IMR-90 (cell line): Measurements from ENCODE around the gene GGCT. TPM values are rescaled to one million over a fixed set of nuclear protein-coding genes. Genes with fewer than 3 reads are reported as not detected.

Experiments
- ATAC-seq: fragments of 200-7000 bp; cut with Tn5 transposase; 2 replicates; pipeline ENCODE4 v1.9.1; 2020; ENCODE audit warnings: low read depth, mild to moderate bottlenecking, moderate library complexity
- BruUV-seq: library from RNA; stranded (reverse); fragments of 400-500 nt; replicated peaks from 2 replicates; lab custom pipeline; 2021; lab: Mats Ljungman, UMichigan
- CTCF ChIA-PET: fragments of 300-600 bp; formaldehyde crosslinking; extraction: SDS; loops from one replicate; lab custom pipeline; 2021; ENCODE audit warnings: antibody characterized with exemption; lab: Yijun Ruan, JAX
- POLR2A ChIA-PET: fragments of 300-600 bp; sonication (Branson Sonifier 250); formaldehyde crosslinking; loops from one replicate; lab custom pipeline; 2022; ENCODE audit warnings: antibody characterized with exemption; ENCODE audit not compliant: unreplicated experiment; lab: Charles Lee
- DNase-seq: peaks from one replicate; pipeline ENCODE4 v3.0.0; 2013
- H2AFZ ChIP-seq: replicated peaks from 2 replicates; pipeline ENCODE3; 2013; ENCODE audit warnings: low read length, mild to moderate bottlenecking; ENCODE audit not compliant: poor library complexity
- H2AK5ac ChIP-seq: 2 replicates; pipeline ENCODE4 v1.6.1; 2013; ENCODE audit warnings: low read depth, low read length, inconsistent platforms
- H2AK9ac ChIP-seq: replicated peaks from 2 replicates; pipeline ENCODE3; 2013; ENCODE audit warnings: mild to moderate bottlenecking, low read depth, low read length, moderate library complexity; ENCODE audit not compliant: poor library complexity
- H2BK120ac ChIP-seq: 2 replicates; pipeline ENCODE4 v1.6.1; 2013; ENCODE audit warnings: low read depth, low read length, inconsistent platforms
- H2BK15ac ChIP-seq: 3 replicates; pipeline ENCODE4 v1.6.1; 2013; ENCODE audit warnings: low read depth, low read length, inconsistent platforms
- H2BK20ac ChIP-seq: 2 replicates; pipeline ENCODE4 v1.6.1; 2013; ENCODE audit warnings: low read depth, mild to moderate bottlenecking, inconsistent platforms, low read length, moderate library complexity
- H2BK5ac ChIP-seq: 2 replicates; pipeline ENCODE4 v1.6.1; 2013; ENCODE audit warnings: mild to moderate bottlenecking, low read depth, low read length, inconsistent platforms; ENCODE audit not compliant: poor library complexity, severe bottlenecking
- H3K14ac ChIP-seq: replicated peaks from 2 replicates; pipeline ENCODE4 v1.6.1; 2013; ENCODE audit warnings: low read depth, low read length, inconsistent platforms
- H3K18ac ChIP-seq: 2 replicates; pipeline ENCODE4 v1.6.1; 2013; ENCODE audit warnings: low read depth, low read length, control low read depth
- H3K23ac ChIP-seq: 2 replicates; pipeline ENCODE4 v1.6.1; 2013; ENCODE audit warnings: low read depth, low read length, inconsistent platforms
- H3K27ac ChIP-seq: 2 replicates; pipeline ENCODE4 v1.5.1; 2013; ENCODE audit warnings: mild to moderate bottlenecking, control low read depth, low read length; ENCODE audit not compliant: insufficient read depth
- H3K27me3 ChIP-seq: 2 replicates; pipeline ENCODE4 v1.6.1; 2013; ENCODE audit warnings: low read length; ENCODE audit not compliant: control insufficient read depth, insufficient read depth
- H3K36me3 ChIP-seq: 2 replicates; pipeline ENCODE4 v1.6.1; 2013; ENCODE audit warnings: low read length, mixed read lengths; ENCODE audit not compliant: control insufficient read depth, insufficient read depth
- H3K4ac ChIP-seq: 2 replicates; pipeline ENCODE4 v1.6.1; 2013; ENCODE audit warnings: low read depth, low read length, inconsistent platforms
- H3K4me1 ChIP-seq: 2 replicates; pipeline ENCODE4 v1.6.1; 2013; ENCODE audit warnings: low read length, mixed read lengths; ENCODE audit not compliant: control insufficient read depth, insufficient read depth
- H3K4me2 ChIP-seq: 2 replicates; pipeline ENCODE4 v1.6.1; 2013; ENCODE audit warnings: low read depth, mild to moderate bottlenecking, control low read depth, low read length, moderate library complexity
- H3K4me3 ChIP-seq: 2 replicates; pipeline ENCODE4 v1.5.1; 2013; ENCODE audit warnings: low read depth, mild to moderate bottlenecking, control low read depth, low read length, moderate library complexity; ENCODE audit not compliant: insufficient read depth
- H3K56ac ChIP-seq: 2 replicates; pipeline ENCODE4 v1.6.1; 2013; ENCODE audit warnings: low read length, inconsistent platforms; ENCODE audit not compliant: insufficient read depth; ENCODE audit errors: extremely low read depth
- H3K79me1 ChIP-seq, 2 experiments: 2 replicates each; pipeline ENCODE4 v1.6.1; 2013; ENCODE audit warnings: low read length in 2 of 2, inconsistent platforms in 1 of 2, low read depth in 1 of 2
- H3K9ac ChIP-seq: 2 replicates; pipeline ENCODE4 v1.6.1; 2013; ENCODE audit warnings: low read depth, low read length, control low read depth
- H3K9me1 ChIP-seq: 2 replicates; pipeline ENCODE4 v1.6.1; 2013; ENCODE audit warnings: low read length, inconsistent platforms; ENCODE audit not compliant: insufficient read depth
- H3K9me3 ChIP-seq: 2 replicates; pipeline ENCODE4 v1.6.1; 2013; ENCODE audit warnings: low read length; ENCODE audit not compliant: control insufficient read depth, insufficient read depth
- H4K20me1 ChIP-seq: 2 replicates; pipeline ENCODE4 v1.6.1; 2013; ENCODE audit warnings: low read length, inconsistent platforms; ENCODE audit not compliant: insufficient read depth
- H4K5ac ChIP-seq: 2 replicates; pipeline ENCODE4 v1.6.1; 2013; ENCODE audit warnings: mild to moderate bottlenecking, low read depth, low read length, control low read depth
- H4K8ac ChIP-seq, 2 experiments: 2 replicates each; pipeline ENCODE4 v1.6.1; 2013; ENCODE audit warnings: low read depth in 2 of 2, low read length in 2 of 2, control low read depth in 1 of 2, inconsistent platforms in 1 of 2
- H4K91ac ChIP-seq: 2 replicates; pipeline ENCODE4 v1.6.1; 2013; ENCODE audit warnings: low read depth, low read length, inconsistent platforms; ENCODE audit not compliant: insufficient read depth
- ELK1 ChIP-seq: fragments of 150-350 bp; IDR thresholded peaks from 2 replicates; pipeline ENCODE4 v1.6.1; 2016; ENCODE audit warnings: low read depth, mild to moderate bottlenecking, low read length, moderate library complexity, borderline replicate concordance
- NFE2L2 ChIP-seq: fragments of 150-350 bp; IDR thresholded peaks from 2 replicates; pipeline ENCODE4 v1.6.1; 2016; ENCODE audit warnings: low read depth, mild to moderate bottlenecking, low read length
- POLR2A ChIP-seq: IDR thresholded peaks from 2 replicates; pipeline ENCODE4 v1.6.1; 2012; ENCODE audit warnings: mild to moderate bottlenecking, low read depth, low read length
- WGBS, 2 experiments: methylation state at CpG; one replicate each; pipeline versions ENCODE4 v1.1.5 to v1.1.7; 2013; ENCODE audit warnings: missing lambda C conversion rate in 2 of 2; ENCODE audit not compliant: insufficient read length in 1 of 2; ENCODE audit errors: extremely low coverage in 2 of 2; 5-methylcytosine and 5-hydroxymethylcytosine counted together
- dilution Hi-C: fragments of 300-500 bp; cut with HindIII; formaldehyde crosslinking; loops from one replicate; pipeline ENCODE4 v1.14.3; 2018; ENCODE audit warnings: low sequenced_read_pairs; ENCODE audit not compliant: unreplicated experiment
- in situ Hi-C: fragments of 300-500 bp; cut with MboI; formaldehyde crosslinking; loops from 3 replicates; pipeline ENCODE4 v1.14.3; 2019; ENCODE audit warnings: low sequenced_read_pairs, inconsistent platforms, mixed read lengths
- intact Hi-C: fragments of 100-400 bp; cut with micrococcal nuclease; formaldehyde crosslinking; loops from 2 replicates; pipeline ENCODE4 v1.10.0; 2022
- polyA plus RNA-seq, 3 experiments: library from polyadenylated mRNA; depleted of rRNA; stranded (reverse); fragments of >200 nt; gene quantifications; 2 replicates each; pipeline ENCODE4 v1.2.3, GENCODE V29; 2012; ENCODE audit warnings: low replicate concordance in 1 of 3
- total RNA-seq: library from RNA; depleted of rRNA; stranded (reverse); fragments of >200 nt; gene quantifications from 2 replicates; pipeline ENCODE4 v1.2.3, GENCODE V29; 2012

GGCT gene
- total and polyA plus RNA-seq, 2 of the 4 experiments (the other 2 are of a cell fraction) = 12.0 to 18.6 TPM

- no peak overlapping the region for H2BK120ac ChIP-seq
- no TSS peak for BruUV-seq
- H3K4me3 ChIP-seq = no peak overlapping the region
- H3K27me3 ChIP-seq = no peaks in the 10 kb centered on the region
- H3K36me3 ChIP-seq = no peaks in the 10 kb centered on the region
- H4K20me1 ChIP-seq = 0 out of 2 replicates have a peak, but pooled peaks cover 4% of the 10 kb centered on the region
- no peak overlapping the region for H4K91ac ChIP-seq
- H3K18ac ChIP-seq = peak overlapping the region; percentile 74
- H3K9ac ChIP-seq = no peak overlapping the region
- H3K56ac ChIP-seq = no peak overlapping the region
- dilution Hi-C loops = no loop called here
- no peak overlapping the region for H2BK15ac ChIP-seq
- H3K9me1 ChIP-seq = peaks cover 16% of the 10 kb centered on the region
- H3K4me2 ChIP-seq = peak overlapping the region; percentile 29
- WGBS, 2 experiments = no CpG with 5 or more reads among the region's 2 CpGs
- no peak overlapping the region for H3K4ac ChIP-seq
- peaks cover 7 to 27% of the 10 kb centered on the region in 2 experiments for H3K79me1 ChIP-seq
- no peaks in the 10 kb centered on the region for H3K9me3 ChIP-seq
- in situ Hi-C loops = no loop called here
- H2AFZ ChIP-seq = no peak overlapping the region
- no peak overlapping the region for H3K14ac ChIP-seq
- H4K5ac ChIP-seq = peak overlapping the region; percentile 67; the same call in 1 of the 2 replicates
- H2AK5ac ChIP-seq = no peak overlapping the region
- peak overlapping the region; percentile 85; the same call in 1 of the 2 replicates for H3K27ac ChIP-seq
- TF ChIP-seq NFE2L2 (no peak), POLR2A (no peak), ELK1 (no peak)
- no peak overlapping the region for H2AK9ac ChIP-seq
- H4K8ac ChIP-seq = no peak overlapping the region
- ATAC-seq (no peak; the same call in 1 of the 2 replicates), DNase-seq (no peak)
- CTCF ChIA-PET = interaction anchor here (0.7 to 0.8 kb wide), 2 partner anchors 10 to 96 kb away, joined by 3 to 4 read pairs; no protein-coding TSS in a partner anchor
- H3K4me1 ChIP-seq = peaks cover 31% of the 10 kb centered on the region
- POLR2A ChIA-PET = no interaction called here
- H2BK5ac ChIP-seq = no peak overlapping the region
- no peak overlapping the region for H2BK20ac ChIP-seq
- intact Hi-C loops = no loop called here
- no peak overlapping the region for H3K23ac ChIP-seq
These were observed 38.8 kb downstream of the GGCT start for GRCh38 chr7:30465811-30466180.
